Activated CD4-positive, alpha-beta T cell treated with anti-CD3 and anti-CD28 coated beads, Interleukin-2, amount 50 U/mL, for 1 hour (primary cell): ENCODE data around the gene MACROD2.

ENCODE experiments used
- DNase-seq: peaks from one replicate; pipeline ENCODE4 v3.0.0-alpha.2; 2020

The MACROD2 gene

DNA sequence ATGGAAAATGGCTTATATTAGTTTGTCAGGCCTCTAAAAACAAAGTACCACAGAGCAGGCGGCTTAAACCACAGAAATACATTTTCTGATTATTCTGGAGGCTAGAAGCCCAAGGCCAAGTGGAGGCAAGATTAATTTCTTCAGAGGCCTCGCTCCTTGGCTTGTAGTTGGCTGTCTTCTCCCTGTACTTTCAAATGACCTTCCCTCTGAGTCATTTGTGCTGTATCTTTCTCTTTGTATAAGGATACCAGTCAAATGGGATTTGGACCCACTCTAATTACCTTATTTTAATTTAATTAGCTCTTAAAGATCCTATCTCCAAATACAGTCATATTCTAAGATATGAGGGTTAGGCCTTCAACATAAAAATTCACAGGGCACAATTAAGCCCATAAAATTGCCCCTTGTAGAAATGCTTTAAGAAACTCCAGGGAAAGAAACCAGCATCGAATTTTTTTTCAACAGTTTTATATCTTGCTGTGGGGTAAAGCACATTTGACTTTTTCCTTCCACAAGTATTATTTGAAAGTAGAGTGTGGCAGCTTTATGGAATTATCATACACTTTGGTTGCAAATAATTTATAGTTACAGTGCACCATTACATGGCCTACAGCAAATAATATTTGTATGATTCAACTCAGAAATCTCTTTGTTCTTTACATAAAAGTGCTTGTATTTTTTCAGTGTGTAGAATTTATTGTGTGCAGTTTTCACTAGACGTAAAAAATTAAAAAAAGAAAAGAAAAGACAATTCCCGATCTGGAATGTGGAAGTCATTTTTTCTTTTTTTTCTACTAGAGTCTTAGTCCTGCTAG is 1871.8 kb downstream of the MACROD2 start:
- DNase-seq: no peak

DNA sequence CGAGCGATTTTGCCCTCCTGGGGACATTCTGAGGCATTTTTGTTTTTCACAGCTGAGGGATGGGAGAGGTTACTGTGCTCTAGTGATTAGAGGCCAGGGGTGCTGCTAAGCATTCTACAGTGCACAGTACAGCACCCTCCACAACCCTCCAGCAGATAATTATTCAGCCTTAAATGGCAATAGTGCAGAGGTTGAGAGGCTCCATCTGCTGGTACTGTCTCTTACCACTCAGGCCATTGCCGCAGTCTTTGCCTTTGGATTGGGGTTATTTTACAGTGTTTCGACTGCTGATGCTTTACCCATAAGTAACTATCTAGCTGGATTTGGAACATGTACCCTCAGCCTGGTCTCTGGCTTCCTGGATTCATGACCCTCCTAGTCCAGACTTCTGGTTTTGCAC is 1872.6 kb downstream of the MACROD2 start:
- DNase-seq: no peak

DNA sequence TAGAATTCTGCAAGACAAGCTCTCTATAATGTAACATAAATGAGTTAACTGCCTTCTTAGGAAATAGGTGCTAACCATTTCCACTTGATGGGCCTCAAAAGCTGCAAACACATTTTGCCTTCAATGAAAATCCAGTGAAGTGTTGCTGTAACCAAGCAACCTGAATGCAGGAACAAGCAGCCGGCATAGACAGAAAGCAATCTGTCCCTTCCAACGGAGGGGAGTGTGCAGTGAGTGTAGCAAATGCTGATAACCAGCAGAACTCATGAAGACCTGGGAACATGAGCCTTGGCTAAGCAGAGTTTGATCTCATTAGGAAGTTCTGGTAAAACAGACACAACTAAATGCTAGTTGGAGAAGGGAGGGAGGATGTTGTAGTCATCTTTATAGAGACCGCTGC is 1880.1 kb downstream of the MACROD2 start:
- no peak for DNase-seq

DNA sequence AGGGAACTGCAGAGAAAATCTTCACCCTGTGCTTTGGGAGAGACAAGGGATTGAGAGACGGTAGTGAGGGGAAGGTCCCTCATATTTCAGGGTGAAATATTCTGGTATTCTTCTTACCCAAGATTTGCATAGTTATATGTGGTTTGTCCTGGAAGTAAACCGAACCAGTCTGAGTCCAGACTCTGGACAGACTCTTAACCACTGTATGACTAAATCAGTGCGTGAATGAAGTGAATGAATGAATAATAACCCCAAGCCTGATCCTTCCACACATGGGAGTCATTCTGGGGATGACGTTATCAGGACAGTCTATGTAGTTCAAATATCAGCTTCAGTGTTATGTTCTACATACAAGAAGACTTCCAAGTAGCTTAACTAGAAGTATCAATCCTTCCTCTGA is 1887.2 kb downstream of the MACROD2 start:
- DNase-seq: no peak

DNA sequence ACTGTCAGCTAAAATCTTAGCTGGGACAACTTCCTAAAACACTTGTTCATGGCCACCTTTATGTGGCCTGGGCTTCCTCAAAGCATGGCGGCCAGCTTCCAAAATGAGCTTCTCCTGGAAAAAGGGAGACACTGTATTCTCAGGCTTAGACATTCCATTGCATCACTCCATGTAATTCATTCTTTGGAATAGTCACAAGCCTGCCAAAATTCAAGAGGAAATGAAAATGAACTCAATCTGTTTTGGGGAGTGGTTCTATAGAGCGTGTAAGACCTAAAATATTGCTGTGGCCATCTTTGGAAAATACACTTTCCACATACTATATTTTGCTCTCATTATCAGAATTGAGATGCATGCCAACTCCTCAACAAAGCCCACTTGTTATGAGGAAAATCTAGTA is 1890.9 kb downstream of the MACROD2 start:
- no peak for DNase-seq

DNA sequence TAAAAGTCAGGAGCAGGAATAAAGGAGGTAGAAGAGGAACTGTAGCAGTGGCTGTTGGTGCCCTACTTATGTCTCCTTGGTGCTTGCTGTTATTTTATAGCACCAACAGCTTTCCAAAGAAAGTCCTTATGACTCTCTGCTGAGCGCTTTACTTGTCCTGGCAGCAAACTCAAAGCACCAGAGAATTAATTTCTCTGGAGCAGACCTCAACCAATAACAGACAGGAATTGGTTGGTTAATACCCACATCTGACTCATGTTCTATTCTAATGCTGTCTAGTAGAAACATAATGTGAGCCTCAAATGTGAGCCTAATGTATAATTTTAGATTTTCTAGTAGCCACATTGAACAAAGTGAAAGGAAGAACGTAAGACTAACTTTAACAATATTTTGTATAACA is 1892.1 kb downstream of the MACROD2 start:
- DNase-seq: no peak

DNA sequence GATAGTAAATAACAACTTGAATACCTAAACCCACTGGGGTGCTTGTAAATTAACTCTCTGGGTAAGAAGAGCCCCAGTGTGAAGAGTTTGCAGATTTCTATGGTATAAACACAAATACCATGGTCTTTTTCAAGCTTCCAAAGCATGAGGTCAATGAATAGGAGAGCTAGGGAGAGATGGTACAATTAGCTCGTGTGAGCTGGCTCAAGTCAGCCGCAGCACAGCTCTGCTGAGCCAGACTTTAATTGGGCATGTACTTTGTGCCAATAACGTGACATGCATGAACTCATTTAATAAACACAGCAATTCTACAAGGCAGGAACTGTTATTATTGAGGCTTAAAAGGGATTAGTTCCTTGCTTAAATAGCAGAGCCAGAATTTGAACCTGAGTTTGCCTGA is 1893.7 kb downstream of the MACROD2 start:
- DNase-seq: no peak

DNA sequence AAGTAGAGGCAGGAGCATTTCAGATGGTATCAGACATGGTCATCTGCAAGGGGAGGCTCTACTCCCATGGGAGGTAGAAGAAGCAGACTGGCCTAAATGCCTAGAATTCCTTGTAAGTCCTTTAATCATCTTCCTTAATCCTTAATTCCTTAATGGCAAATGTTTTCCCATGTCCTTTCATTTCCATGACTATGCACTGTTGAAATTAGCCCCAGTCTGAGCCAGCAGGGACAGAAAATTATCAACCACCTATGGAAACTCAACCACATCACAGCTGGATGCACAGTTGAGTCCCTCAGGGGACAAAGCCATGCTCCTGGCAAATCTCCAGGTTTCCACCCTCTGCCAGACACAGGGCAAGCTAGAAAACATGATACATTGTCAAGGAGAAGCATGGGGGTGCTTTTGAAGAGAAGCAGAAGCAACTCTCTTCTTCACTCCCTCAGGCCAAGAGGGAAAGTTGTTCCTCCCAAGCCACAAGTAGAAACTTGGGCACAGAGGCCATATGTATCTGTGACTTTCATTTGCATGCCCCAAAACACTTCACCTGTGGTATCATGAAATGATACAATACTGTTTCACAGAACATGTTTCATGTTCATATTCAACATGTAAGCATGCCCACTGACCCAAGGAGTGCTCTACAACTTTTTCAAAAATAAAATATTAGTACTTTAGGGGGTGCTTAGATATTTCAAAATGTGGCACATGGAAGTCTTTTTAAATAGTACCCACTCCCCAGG is 1894.4 kb downstream of the MACROD2 start:
- DNase-seq: no peak

DNA sequence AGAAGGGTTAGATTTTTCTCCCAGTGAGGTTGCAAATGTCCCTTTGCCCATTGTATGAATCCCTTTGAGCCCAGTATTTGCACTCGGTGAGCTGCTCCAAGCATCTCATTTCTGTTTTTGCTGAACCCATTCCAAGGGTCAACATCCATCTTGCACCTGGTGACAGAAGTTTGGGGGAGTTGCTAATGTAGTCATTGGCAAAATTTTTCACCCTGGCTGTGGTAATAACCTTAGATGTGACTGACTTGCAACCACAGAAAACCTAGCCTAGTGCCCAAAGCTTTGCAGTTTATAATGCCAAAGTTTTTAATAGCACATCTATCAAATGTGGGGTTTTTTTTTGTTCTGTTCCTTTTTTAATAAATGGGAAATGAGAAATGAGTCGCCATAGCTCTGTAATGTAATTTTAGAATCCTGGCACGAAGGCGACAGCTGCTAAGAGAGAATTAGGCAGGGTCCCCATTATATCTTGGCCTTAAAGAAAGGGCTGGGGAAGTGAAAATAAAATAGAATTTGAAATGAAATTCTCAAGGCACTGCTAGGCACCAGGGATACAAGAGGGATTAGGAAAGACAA is 1895.2 kb downstream of the MACROD2 start:
- DNase-seq: no peak

DNA sequence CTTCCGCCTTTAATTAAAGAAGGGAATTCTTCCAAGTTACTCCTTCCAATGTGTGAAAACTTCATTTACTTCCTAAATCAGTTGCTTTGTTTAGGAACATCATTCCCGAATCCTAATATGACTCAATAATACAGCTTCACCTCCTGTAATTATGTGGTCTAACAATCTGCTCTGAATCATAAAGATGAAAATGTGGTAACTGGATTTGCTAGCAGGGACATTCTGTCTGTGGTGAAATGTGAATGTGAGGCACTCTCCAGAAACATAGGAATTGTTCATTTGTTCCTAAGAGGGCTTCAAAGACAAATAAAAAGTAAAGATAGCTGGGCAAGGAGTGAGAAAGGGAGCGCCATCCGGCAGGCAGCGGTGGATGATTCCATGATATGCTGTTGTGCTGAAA is 1899.8 kb downstream of the MACROD2 start:
- DNase-seq: no peak

DNA sequence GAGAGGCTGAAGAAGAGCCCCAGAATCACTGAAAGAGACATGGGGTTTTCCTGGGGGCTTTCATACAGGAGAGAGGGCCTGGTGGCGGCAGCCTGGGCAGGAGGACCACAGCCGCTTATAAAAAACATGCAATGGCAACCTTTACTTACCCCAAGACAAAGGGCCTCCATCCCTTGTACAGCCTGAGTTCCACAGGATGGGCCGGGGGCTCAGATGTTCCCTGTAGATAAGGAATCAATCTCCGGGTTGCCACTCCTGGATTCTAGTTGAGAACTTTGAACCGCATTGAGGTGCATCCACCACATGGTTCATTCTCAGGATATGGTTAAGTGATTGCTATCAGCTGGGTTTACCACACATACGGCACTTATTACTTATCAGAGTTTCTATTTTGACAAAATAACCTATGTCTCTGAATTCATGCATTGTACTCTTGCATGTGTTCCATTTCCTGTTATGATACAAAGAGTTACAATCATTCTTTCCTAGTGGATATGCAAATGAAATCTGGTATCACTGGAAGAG is 1900.3 kb downstream of the MACROD2 start:
- DNase-seq: no peak

DNA sequence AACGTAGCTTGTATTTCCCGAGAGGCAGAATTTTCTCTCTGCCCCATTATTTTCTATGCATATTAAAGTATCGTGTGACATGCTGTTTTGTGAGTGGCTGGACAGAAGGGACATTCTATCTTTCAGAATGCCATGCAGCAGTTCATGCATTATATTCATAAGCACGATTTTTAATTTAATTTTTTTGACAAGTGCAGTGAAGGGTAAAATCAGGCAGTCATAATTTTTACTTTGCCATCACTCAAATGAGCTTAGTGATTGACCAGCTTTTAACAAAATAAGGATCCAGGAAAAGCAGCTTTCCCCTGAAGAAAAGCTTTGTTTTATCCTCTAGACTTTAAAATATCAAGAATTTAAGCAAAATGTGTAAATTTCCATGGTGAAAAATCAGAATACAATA is 1904.7 kb downstream of the MACROD2 start:
- DNase-seq: no peak

DNA sequence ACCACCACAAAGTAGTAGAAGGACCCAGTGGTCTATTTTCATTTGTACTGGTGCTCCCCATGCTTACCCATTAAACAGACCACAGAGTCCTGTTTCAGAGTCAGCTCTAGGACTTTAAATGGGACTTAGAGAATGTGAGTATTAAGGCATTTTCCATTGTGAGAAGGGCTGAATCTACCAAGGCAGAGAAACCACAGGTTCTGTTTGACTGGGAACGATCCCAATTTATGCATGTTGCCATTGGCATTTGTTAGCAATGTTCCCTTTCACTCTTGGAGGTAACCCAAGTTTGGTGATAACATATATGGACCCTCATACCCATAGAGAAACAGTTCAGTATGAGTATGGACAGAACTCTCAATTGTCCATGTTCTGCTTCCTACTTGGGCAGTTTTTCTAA is 1905.1 kb downstream of the MACROD2 start:
- no peak for DNase-seq

DNA sequence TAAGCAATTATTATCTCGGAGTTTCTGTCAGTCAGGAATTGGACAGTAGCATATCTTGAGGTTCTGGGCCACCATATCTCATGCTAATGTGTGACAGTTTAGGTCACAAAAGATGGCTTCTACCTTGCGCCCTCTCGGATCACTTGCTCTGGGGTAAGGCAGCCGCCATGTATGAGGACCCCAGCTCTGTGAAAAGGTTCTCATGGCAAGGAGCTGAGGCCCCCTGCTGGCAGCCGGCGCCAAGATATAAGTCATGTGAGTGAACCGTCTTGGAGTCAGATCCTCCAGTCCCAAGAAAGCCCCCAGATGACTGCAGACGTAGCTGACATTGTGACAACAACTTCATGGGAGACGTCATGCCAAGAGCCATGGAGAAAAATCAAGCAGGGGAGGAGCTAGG is 1907.2 kb downstream of the MACROD2 start:
- DNase-seq: no peak

DNA sequence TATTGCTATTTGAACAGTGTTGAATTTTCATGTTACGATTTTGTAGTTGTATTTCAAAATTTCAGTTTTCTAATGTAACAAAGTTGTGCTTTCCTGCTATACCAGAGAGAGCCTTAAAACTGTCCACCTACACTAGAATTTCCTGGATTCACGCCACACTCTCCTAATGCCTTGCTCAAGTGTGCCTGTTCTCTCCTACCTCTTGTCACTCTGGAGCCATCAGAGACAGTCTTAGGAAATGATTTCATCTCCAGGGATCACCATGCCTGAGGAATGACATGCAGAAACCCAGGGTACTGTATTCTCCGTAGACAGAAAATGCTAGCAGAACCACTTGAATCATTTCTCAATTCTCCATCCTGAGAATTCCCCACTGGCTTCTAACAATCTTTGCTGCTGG is 1910.3 kb downstream of the MACROD2 start:
- no peak for DNase-seq

DNA sequence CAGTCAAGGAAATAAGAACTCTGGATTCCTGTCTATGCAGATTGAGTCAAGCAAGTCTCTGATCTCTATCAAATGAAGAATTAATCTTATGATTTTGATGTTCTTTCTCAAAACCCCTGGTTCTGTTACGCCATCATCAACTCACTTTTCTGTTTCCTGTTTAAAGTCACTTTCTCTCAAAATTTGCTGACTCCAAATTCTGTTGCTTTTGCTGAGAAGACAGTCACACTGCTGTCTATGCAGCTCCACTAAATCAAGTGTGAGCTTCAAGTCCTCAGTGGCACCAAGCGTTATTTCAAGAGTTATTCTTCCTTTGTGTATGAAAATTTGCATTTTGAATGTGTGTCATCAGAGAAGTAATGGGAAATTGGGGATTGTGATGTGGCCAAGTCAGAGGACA is 1914.7 kb downstream of the MACROD2 start:
- DNase-seq: no peak

DNA sequence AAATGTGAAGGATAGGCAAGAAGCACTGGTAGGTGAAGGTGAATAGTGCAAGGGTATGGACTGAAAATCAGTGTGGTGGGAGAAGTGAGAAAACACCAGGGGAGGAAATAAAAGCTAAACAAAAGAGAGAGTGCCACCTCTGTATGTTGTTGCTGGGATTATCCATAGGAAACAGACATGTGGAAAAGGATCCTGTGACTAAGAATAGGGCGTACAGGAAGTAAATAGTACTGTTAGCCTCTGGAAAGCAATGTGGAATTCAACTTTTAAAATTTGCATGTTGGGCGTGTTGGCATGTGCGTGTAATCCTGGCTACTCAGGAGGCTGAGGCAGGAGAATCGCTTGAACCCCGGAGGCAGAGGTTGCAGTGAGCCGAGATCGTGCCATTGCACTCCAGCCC is 1916.3 kb downstream of the MACROD2 start:
- DNase-seq: no peak

DNA sequence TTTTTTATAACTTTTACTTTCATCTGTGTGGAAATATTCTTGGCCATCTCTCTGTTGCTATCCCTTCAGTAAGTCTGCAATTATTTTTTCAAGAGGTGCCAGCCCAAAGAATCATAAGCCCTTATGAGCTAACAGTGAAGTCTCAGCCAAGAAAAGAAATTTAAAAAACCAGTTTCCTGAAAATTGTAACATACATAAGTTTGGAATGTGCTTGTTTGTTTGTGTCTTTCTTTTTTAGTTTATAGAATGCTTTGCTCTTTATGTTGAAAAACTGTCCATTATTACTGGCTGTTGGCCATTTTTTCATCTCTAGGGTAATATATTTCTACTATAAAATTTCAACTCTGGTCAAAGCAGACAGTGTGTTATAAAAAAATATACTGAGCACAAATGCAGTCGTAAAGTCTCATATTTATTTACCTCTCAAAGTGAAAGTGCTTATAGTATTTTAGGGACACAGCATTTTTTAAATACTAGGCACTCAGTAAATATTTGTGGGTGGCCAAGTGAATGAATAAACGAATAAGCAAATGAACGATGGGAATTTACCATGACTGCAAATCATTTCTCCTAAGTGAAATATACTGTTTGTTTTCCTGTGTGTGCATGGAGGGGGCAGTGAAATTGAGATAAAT is 1918.2 kb downstream of the MACROD2 start:
- no peak for DNase-seq

DNA sequence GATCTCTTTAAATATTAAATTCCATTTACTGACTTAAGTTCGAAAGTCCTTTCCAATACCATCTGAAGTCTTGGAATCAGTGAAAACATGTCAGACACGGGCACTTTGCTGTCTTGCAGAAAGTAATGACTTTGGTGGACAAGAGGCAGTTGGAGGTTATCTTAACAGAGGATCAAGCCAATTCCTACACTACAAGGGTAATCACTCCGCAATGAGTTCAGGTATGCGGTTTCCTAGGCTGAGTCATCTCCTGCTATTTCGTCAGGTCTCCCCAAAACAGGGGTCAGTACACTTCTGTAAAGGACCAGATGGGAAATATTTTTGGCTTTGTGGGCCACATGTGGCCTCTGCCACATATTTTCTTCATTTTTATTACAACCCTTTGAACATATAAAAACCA is 1921.3 kb downstream of the MACROD2 start:
- no peak for DNase-seq

DNA sequence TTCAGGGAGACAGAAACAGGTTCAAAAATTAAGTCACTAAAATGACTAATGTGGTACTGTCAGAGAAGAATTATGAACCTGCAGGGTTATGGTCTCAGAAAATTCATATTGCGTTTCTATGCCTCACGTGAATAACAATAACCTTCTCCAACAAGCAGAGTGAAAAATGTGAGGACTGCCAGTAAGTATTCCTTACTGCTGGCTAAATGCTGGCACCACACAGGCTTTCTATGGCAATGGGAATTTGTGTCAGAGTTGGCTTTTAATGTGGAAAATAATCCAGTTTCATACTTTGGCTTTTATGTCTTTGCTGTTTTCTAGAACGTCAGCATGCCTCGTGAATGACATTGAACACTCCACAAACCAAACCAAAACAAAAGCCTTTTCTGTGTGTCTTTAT is 1922.0 kb downstream of the MACROD2 start:
- no peak for DNase-seq

DNA sequence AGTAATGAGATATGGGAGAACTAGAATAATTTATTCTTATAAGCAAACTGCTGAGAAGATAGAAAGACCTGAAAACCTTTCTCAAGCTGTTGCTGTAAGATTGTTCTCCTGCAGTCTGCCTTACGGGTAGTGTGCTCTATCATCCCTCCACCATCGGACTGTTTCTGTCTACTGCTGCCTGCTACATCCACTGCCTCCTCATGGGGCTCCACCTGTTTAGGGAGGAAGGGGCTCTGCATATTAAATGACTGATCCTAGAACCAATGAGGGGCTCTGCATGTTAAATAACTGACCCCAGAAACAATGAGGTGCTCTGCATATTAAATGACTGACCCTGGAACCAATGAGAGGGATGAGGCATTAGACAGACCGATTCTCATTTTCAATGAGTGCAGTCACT is 1923.3 kb downstream of the MACROD2 start:
- no peak for DNase-seq

DNA sequence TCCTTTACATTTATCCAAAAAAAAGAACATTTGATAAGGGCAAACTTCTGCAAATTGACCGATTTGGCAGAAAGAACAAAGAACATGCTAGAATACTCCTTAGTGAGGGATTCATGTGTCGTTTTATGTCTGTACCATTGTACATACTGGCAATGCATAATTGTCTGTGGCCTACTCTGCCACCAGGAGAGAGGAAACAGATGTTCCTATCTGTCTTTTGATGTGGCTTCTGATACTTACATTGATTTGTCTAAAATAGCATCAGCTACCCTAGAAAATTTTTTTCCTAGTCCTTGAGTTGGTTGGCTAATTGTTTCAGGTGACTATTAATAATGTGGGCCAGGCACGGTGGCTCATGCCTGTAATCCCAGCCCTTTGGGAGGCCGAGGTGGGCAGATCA is 1923.8 kb downstream of the MACROD2 start:
- DNase-seq: no peak

DNA sequence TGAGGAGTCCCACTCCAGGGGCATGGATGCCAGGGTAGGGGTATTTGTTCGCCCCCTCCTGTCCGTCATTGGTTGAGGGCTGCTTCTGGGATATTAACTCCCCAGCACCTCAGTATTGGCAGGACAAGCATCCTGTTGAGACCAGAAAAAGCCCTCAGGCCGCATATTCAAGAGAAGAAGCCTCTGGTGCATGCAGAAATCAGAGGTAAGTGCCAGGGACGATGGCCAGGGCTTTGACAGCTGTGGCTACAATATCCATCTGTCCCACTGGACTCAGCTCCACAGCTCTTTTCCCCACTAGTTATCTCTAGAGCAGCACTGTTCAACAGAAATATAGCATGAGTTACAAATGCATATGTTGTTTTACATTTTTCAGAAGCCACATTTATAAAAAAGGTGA is 1926.6 kb downstream of the MACROD2 start:
- DNase-seq: no peak

DNA sequence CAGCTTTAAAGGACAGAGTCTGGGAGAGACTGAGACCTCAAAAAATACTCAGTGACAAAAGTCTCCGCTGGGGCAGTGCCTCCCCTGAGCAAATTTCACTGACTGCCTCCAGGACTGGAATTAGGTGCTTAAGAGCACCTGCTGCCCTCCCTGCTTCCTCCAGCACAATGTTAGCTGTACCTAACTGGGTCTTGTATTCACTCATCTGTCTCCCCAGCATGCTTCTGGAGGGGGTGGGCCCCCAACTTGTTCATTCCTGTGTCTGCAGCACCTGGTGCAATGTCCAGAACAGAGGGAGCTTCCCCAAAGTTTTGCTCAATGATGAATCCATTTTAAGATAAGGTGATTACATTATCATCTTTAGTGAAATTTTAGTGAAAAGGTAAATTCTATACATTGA is 1927.2 kb downstream of the MACROD2 start:
- no peak for DNase-seq
